Body of pancreas (tissue), 4 donors: ENCODE data around the gene RXRB. TPM values are rescaled to one million over a fixed set of nuclear protein-coding genes. Genes with fewer than 3 reads are reported as not detected.

Source experiments
- ATAC-seq: fragments of 150-250 bp; one replicate; pipeline ENCODE4 v1.9.1; 2016
- DNase-seq, 4 donors: peaks; one replicate each; pipeline ENCODE4 v3.0.0-alpha.2; 2019
- H3K27ac ChIP-seq, 4 donors: fragments of 200-600 bp; sonication (generic); 1 replicate in 3 of 4; 2 replicates in 1 of 4; pipeline versions ENCODE4 v1.5.1 to v1.6.1; 2016 to 2019; ENCODE audit warnings: mild to moderate bottlenecking in 1 of 4, mixed read lengths in 1 of 4, moderate library complexity in 1 of 4
- H3K27me3 ChIP-seq, 2 donors: fragments of 200-600 bp; sonication (generic); one replicate each; pipeline ENCODE4 v1.6.0; 2016; ENCODE audit warnings: mild to moderate bottlenecking in 1 of 2
- H3K36me3 ChIP-seq, 2 donors: fragments of 200-600 bp; sonication (generic); replicated peaks in 1 of 2; 2 replicates each; pipeline ENCODE4 v1.5.1; 2016; ENCODE audit warnings: low read depth in 2 of 2; ENCODE audit not compliant: insufficient read depth in 1 of 2
- H3K4me1 ChIP-seq: fragments of 200-600 bp; sonication (generic); one replicate; pipeline ENCODE4 v1.6.0; 2016
- H3K4me3 ChIP-seq, 2 donors: fragments of 200-600 bp; sonication (generic); 1 replicate in 1 of 2; 2 replicates in 1 of 2; pipeline ENCODE4 v1.5.1; 2016 to 2019
- H3K9me3 ChIP-seq, 3 donors: fragments of 200-600 bp; sonication (generic); 1 replicate in 2 of 3; 2 replicates in 1 of 3; pipeline ENCODE4 v1.5.1; 2016
- CTCF ChIP-seq, 7 experiments: fragments of 450-650 bp in 4 of 7; fragments of 200-600 bp in 3 of 7; sonication (generic) in 3 of 7; IDR thresholded peaks; one replicate each; pipeline ENCODE4 v1.5.1; 2016 to 2019; ENCODE audit warnings: antibody characterized with exemption in 7 of 7
- POLR2A ChIP-seq, 3 donors: fragments of 450-650 bp; IDR thresholded peaks; one replicate each; pipeline ENCODE4 v1.6.1; 2016; ENCODE audit warnings: antibody characterized with exemption in 3 of 3, mild to moderate bottlenecking in 2 of 3
- WGBS, 2 donors: methylation state at CpG; one replicate each; pipeline ENCODE4 v1.1.5; 2017; 5-methylcytosine and 5-hydroxymethylcytosine counted together
- intact Hi-C: fragments of 100-400 bp; cut with DNase I; formaldehyde crosslinking; loops from one replicate; pipeline ENCODE4 v1.15.1; 2023
- total RNA-seq, 2 donors: library from RNA; depleted of rRNA; stranded (reverse); fragments of >200 nt; gene quantifications; one replicate each; pipeline ENCODE4 v1.1.0, GENCODE V29; 2016

The RXRB gene
- total RNA-seq = 10 to 100 TPM; 17.1 to 21.0 TPM

- H3K27me3 ChIP-seq = no peaks in the 10 kb centered on the region
- H3K9me3 ChIP-seq = no peaks in the 10 kb centered on the region
- 0% methylated on average over 43 to 67 of the region's 68 CpGs for WGBS, 2 donors
- DNase-seq (peak; percentile 99 to 100 (median 100)), ATAC-seq (peak; percentile 82)
- H3K4me1 ChIP-seq = peaks cover 67% of the 10 kb centered on the region
- intact Hi-C loops = no loop called here
- H3K27ac ChIP-seq = peak within 1 kb of the TSS; percentile 90 to 99 (median 96)
- peaks cover 0 to 15% of the 10 kb centered on the region in 2 donors for H3K36me3 ChIP-seq
- H3K4me3 ChIP-seq = peak within 1 kb of the TSS; percentile 59 to 77
- peak; percentile 62 to 92 (median 90) for TF ChIP-seq POLR2A (IDR thresholded peaks at IDR 0.05)
- TF ChIP-seq CTCF (IDR thresholded peaks at IDR 0.05) = no peak
Observed at GRCh38 chr6:33200219-33201146, at the start of gene RXRB, which contains the start of gene SLC39A7. Gene RXRB (minus strand): TSS chr6:33200665. CDS start chr6:33200476, 189 bp downstream. Gene SLC39A7 (plus strand): TSS chr6:33200867. CDS start chr6:33201246, 379 bp downstream.

GRCh38 chr6:33249732-33250630 lies 49.5 kb upstream of the RXRB start:
- no peak for ATAC-seq

DNA sequence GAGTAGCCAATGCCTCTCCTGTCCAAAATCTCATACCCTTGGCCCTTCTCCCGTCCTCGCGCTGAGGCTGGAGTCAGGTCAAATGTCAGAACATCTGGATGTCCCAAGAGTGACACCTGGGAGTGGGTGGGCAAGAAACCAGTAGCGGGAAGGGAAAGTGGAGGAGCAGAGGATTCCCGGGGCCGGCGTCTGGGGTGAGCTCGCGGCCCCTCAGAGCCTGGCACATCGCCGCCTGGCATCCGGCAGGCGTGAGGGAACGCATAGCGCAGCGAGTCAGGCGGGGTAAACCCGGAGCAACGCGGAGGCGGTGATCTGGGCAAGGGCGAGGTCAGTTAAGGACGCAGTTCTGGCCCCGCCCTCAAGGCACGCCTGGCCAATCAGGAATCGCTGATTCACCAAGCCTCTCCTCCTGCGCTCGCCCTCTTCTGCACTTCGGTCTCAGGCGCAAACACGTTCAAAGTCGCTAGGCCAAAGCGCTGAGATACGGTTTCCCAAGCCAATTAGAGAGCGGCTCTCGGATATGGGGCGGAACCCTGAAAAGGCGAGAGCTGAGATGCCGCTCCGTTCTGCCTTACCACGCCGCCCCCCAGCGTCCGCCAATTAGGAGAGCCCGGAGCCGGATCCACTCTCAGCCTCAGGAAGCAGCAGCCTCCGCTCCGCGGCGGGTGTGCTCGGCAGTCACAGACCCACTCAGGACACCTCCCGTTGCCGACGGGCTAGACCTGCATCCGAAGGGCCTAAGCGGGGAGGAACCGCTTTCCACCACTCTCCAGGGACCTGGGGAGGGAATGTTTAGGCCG lies 48.7 kb upstream of the RXRB start:
- peaks cover 22% of the 10 kb centered on the region for H3K4me1 ChIP-seq
- 0% methylated on average over 36 to 58 of the region's 58 CpGs for WGBS, 2 donors
- peak overlapping the region; percentile 84 to 95 (median 94) for H3K27ac ChIP-seq
- intact Hi-C loops = loop anchor here (5.0 to 10.0 kb wide), 2 partner anchors 87 to 134 kb away; no protein-coding TSS in a partner anchor
- peak; percentile 94 for ATAC-seq
- H3K9me3 ChIP-seq = no peaks in the 10 kb centered on the region
- H3K27me3 ChIP-seq = no peaks in the 10 kb centered on the region
- peak; percentile 57 to 97 (median 93) for TF ChIP-seq POLR2A (IDR thresholded peaks at IDR 0.05)
- peak in 3 of 7 experiments; percentile 15 to 38 (median 16) for TF ChIP-seq CTCF (IDR thresholded peaks at IDR 0.05)
- peak overlapping the region; percentile 23 to 26 for H3K4me3 ChIP-seq
- peak; percentile 98 to 99 (median 98) for DNase-seq
- no peaks in the 10 kb centered on the region for H3K36me3 ChIP-seq

More at GRCh38 chr6:33249732-33250630, 49.5 kb upstream of the RXRB start:
- Histone ChIP-seq H3K9me3 (no peaks in the 10 kb centered on the region), H3K4me3 (peak overlapping the region; percentile 18 to 26), H3K27me3 (no peaks in the 10 kb centered on the region), H3K27ac (peak overlapping the region; percentile 84 to 95 (median 94)), H3K36me3 (peaks cover 0 to 2% of the 10 kb centered on the region in 2 donors), H3K4me1 (peaks cover 22% of the 10 kb centered on the region)
- DNase-seq = peak in 2 of 4 donors; percentile 11 to 25
- TF ChIP-seq POLR2A (IDR thresholded peaks at IDR 0.05) (no peak), CTCF (IDR thresholded peaks at IDR 0.05) (no peak)
- intact Hi-C loops = loop anchor here (5.0 to 10.0 kb wide), 2 partner anchors 88 to 135 kb away; no protein-coding TSS in a partner anchor
- WGBS, 2 donors = 11 to 13% methylated on average over 15 of the region's 15 CpGs

DNA sequence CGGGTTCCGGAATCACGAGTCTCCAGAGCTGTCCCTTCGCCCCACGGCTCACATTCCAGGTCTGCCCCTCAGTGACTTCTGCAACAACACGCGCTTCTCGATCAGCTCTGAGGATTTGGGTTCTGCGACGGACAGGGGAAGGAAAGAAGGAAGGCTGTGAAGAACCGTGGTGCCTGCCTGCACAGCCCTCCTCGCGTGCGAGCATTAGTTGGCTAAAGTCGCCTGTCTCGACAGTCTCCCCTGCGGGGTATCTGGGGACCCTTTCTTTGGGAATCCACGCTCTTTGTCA lies 48.1 kb upstream of the RXRB start:
- 2 to 3% methylated on average over 16 to 18 of the region's 18 CpGs for WGBS, 2 donors
- peak overlapping the region in 1 of 2 donors; percentile 23 for H3K4me3 ChIP-seq
- H3K27me3 ChIP-seq = no peaks in the 10 kb centered on the region
- TF ChIP-seq POLR2A (IDR thresholded peaks at IDR 0.05) (no peak), CTCF (IDR thresholded peaks at IDR 0.05) (no peak)
- no peaks in the 10 kb centered on the region for H3K36me3 ChIP-seq
- DNase-seq (no peak), ATAC-seq (peak; percentile 8)
- peaks cover 22% of the 10 kb centered on the region for H3K4me1 ChIP-seq
- H3K9me3 ChIP-seq = no peaks in the 10 kb centered on the region
- intact Hi-C loops = loop anchor here (5.0 to 10.0 kb wide), 2 partner anchors 86 to 134 kb away; no protein-coding TSS in a partner anchor
- peak overlapping the region; percentile 71 to 95 (median 89) for H3K27ac ChIP-seq
